SH-SY5Y (cell line): ENCODE measurements around the gene TRIM65.
A peak's percentile ranks its signal among the peaks of the same experiment; 100 is the strongest.

ENCODE experiments used
- GATA2 ChIP-seq: IDR thresholded peaks from 2 replicates; pipeline ENCODE4 v1.6.1; 2011; ENCODE audit warnings: mild to moderate bottlenecking, low read depth, low read length
- GATA3 ChIP-seq: IDR thresholded peaks from 2 replicates; pipeline ENCODE4 v1.6.1; 2011; ENCODE audit warnings: low read depth, mild to moderate bottlenecking, low read length, moderate library complexity

GRCh38 chr17:75909051-75909811 lies 12.5 kb upstream of the TRIM65 start:
- 0 out of 2 replicates have a peak, but pooled peaks have one; percentile 45 for TF ChIP-seq GATA2
- TF ChIP-seq GATA3, result no peak
